ENCODE measurements around the gene KRTAP22-1.

Gene KRTAP22-1

DNA sequence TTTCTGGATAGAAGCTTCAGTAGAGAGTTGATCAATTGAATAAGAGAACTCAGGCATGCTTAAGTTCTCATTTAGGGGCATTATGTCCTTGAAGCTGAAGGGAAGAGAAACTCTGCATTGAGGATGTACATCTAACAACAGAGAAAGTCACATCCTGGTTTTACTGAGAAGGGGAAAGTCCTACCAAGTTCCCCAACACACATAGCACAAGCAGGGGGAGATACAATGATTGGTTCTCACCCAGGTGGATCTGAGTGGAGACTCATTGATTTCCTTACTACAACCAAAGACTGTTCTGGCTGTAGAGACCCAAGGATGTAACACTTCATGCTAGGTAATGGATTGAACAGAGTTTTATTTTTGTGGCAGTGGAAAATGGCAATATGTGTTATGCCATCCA is 14.3 kb downstream of the KRTAP22-1 start:
- TF ChIP-seq, protein P1, sequence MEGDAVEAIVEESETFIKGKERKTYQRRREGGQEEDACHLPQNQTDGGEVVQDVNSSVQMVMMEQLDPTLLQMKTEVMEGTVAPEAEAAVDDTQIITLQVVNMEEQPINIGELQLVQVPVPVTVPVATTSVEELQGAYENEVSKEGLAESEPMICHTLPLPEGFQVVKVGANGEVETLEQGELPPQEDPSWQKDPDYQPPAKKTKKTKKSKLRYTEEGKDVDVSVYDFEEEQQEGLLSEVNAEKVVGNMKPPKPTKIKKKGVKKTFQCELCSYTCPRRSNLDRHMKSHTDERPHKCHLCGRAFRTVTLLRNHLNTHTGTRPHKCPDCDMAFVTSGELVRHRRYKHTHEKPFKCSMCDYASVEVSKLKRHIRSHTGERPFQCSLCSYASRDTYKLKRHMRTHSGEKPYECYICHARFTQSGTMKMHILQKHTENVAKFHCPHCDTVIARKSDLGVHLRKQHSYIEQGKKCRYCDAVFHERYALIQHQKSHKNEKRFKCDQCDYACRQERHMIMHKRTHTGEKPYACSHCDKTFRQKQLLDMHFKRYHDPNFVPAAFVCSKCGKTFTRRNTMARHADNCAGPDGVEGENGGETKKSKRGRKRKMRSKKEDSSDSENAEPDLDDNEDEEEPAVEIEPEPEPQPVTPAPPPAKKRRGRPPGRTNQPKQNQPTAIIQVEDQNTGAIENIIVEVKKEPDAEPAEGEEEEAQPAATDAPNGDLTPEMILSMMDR (IDR thresholded peaks at IDR 0.05; ENCODE audit: unreplicated experiment in 3 of 3): no peak
- Mint-ChIP-seq H3K4me3 (no peak overlapping the region), H3K9me3 (peaks cover 3% of the 10 kb centered on the region), H3K4me1 (no peaks in the 10 kb centered on the region), H3K27me3 (ENCODE audit: low read depth) (no peaks in the 10 kb centered on the region), H3K36me3 (ENCODE audit: low read depth) (no peaks in the 10 kb centered on the region), H3K27ac (no peak overlapping the region)

DNA sequence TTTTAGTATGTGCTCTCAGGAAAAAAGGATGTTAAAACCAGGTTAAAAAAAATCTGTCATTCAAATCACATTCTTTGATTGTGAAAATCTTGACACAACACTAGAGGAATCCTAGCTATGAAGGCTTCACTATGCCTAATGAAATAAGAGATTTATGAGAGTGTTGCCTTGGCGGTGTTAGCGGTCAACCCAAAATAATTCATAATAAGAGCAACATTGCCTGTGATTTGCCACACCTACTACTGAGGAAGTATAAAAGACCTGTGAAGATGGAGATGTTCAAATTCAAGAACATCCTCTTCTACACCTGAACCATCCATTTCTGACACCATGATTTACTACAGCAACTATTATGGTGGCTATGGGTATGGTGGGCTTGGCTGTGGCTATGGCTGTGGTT is 15.2 kb downstream of the KRTAP22-1 start, which contains the start of gene KRTAP20-1:
Gene KRTAP20-1, plus strand, starts transcription at position 301 of the 400 bp plus-strand sequence. Its CDS starts 30 bp downstream, at position 331.
- Mint-ChIP-seq H3K4me1 (no peaks in the 10 kb centered on the region), H3K9me3 (peaks cover under 1% of the 10 kb centered on the region), H3K36me3 (ENCODE audit: low read depth) (no peaks in the 10 kb centered on the region), H3K27me3 (ENCODE audit: low read depth) (no peaks in the 10 kb centered on the region), H3K4me3 (no peak within 1 kb of the TSS), H3K27ac (no peak within 1 kb of the TSS)
- TF ChIP-seq, protein P1 (IDR thresholded peaks at IDR 0.05; ENCODE audit: unreplicated experiment in 3 of 3): no peak

DNA sequence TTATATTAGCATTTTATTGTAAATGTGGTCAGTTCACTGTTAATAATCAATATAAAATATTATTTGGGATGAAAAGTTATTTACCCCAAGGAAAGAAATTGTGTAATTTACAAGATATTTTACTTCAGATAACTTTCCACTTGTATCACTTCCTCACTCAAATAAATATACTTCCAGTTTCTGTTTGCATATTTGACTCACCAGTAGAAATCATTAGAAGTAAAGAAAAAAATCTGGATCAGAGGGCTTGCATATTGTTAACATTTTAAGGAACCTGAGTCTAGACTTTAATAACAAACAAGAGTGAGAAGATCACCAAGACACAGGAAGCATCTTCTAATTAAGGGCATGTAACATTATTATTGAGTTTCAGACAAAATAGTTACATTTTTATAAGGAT is 19.2 kb downstream of the KRTAP22-1 start:
- no peaks in the 10 kb centered on the region for H3K36me3 Mint-ChIP-seq (ENCODE audit: low read depth)
- H3K27ac Mint-ChIP-seq: no peak overlapping the region
- no peaks in the 10 kb centered on the region for H3K4me1 Mint-ChIP-seq
- H3K27me3 Mint-ChIP-seq (ENCODE audit: low read depth): no peaks in the 10 kb centered on the region
- H3K4me3 Mint-ChIP-seq: no peak overlapping the region
- no peaks in the 10 kb centered on the region for H3K9me3 Mint-ChIP-seq
- TF ChIP-seq, protein P1 (IDR thresholded peaks at IDR 0.05; ENCODE audit: unreplicated experiment in 3 of 3): no peak

DNA sequence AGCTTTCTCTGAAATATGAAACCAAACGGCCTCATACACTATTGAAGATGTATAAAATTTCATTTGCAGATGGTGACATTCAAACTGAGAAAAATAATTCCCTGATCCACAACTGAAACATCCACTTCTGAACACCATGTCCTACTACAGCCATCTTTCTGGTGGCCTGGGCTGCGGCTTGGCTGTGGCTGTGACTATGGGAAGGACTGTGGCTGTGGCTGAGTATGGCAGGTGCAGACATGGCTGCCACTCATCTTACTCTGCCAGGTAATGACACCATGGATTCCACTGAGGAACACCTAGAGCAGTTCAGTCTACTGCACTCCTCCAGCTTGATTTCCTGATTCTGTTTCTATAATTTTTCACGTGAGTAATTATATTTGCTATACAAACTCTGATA is 19.6 kb downstream of the KRTAP22-1 start, which contains the start of gene KRTAP20-4:
Gene KRTAP20-4, plus strand, starts transcription at position 106 of the 400 bp plus-strand sequence.
- Mint-ChIP-seq H3K9me3 (no peaks in the 10 kb centered on the region), H3K27ac (no peak within 1 kb of the TSS), H3K4me3 (no peak within 1 kb of the TSS), H3K4me1 (no peaks in the 10 kb centered on the region), H3K36me3 (ENCODE audit: low read depth) (no peaks in the 10 kb centered on the region), H3K27me3 (ENCODE audit: low read depth) (no peaks in the 10 kb centered on the region)
- TF ChIP-seq, protein P1 (IDR thresholded peaks at IDR 0.05; ENCODE audit: unreplicated experiment in 3 of 3): no peak

GRCh38 chr21:30623362-30623761 is 22.5 kb downstream of the KRTAP22-1 start:
- TF ChIP-seq, protein P1 (IDR thresholded peaks at IDR 0.05; ENCODE audit: unreplicated experiment in 3 of 3): no peak
- no peak overlapping the region for H3K4me3 Mint-ChIP-seq

GRCh38 chr21:30625449-30626165 is 24.7 kb downstream of the KRTAP22-1 start:
- H3K4me3 Mint-ChIP-seq: no peak overlapping the region
- H3K9me3 Mint-ChIP-seq: peaks cover 2% of the 10 kb centered on the region
- no peaks in the 10 kb centered on the region for H3K4me1 Mint-ChIP-seq
- no peaks in the 10 kb centered on the region for H3K36me3 Mint-ChIP-seq (ENCODE audit: low read depth)
- H3K27ac Mint-ChIP-seq: no peak overlapping the region
- H3K27me3 Mint-ChIP-seq (ENCODE audit: low read depth): no peaks in the 10 kb centered on the region
- TF ChIP-seq, protein P1 (IDR thresholded peaks at IDR 0.05; ENCODE audit: unreplicated experiment in 3 of 3): no peak

More at GRCh38 chr21:30623362-30623761, 22.5 kb downstream of the KRTAP22-1 start:
- Mint-ChIP-seq H3K27me3 (ENCODE audit: low read depth) (no peaks in the 10 kb centered on the region), H3K27ac (no peak overlapping the region), H3K4me1 (no peaks in the 10 kb centered on the region), H3K9me3 (peaks cover 2% of the 10 kb centered on the region), H3K36me3 (ENCODE audit: low read depth) (no peaks in the 10 kb centered on the region)

All from nephron (organoid).